HEK293 (cell line): ENCODE data around the gene BTF3L4.

Source experiments
- GFI1B ChIP-seq: fragments of 450-650 bp; formaldehyde crosslinking; IDR thresholded peaks from 2 replicates; pipeline ENCODE4 v1.5.1; 2016; ENCODE audit warnings: missing biosample characterization, missing genetic modification characterization
- GLIS1 ChIP-seq: fragments of 450-650 bp; formaldehyde crosslinking; IDR thresholded peaks from 2 replicates; pipeline ENCODE4 v1.5.1; 2016; ENCODE audit warnings: missing biosample characterization, missing genetic modification characterization
- KLF16 ChIP-seq: fragments of 450-650 bp; formaldehyde crosslinking; IDR thresholded peaks from 2 replicates; pipeline ENCODE4 v1.5.1; 2017; ENCODE audit warnings: missing biosample characterization, missing genetic modification characterization
- KLF9 ChIP-seq: fragments of 450-650 bp; formaldehyde crosslinking; IDR thresholded peaks from 2 replicates; pipeline ENCODE4 v1.5.1; 2016; ENCODE audit warnings: missing biosample characterization, missing genetic modification characterization, low read depth
- SETDB1 ChIP-seq: IDR thresholded peaks from one replicate; pipeline ENCODE4 v1.6.1; 2017; ENCODE audit warnings: mild to moderate bottlenecking, low read length, moderate library complexity, mixed read lengths; ENCODE audit not compliant: insufficient read length
- ZBTB6 ChIP-seq: fragments of 450-650 bp; formaldehyde crosslinking; IDR thresholded peaks from 2 replicates; pipeline ENCODE4 v1.5.1; 2017; ENCODE audit warnings: missing biosample characterization, missing genetic modification characterization
- ZNF112 ChIP-seq: fragments of 450-650 bp; formaldehyde crosslinking; IDR thresholded peaks from 2 replicates; pipeline ENCODE4 v1.5.0; 2017; ENCODE audit warnings: missing biosample characterization, missing genetic modification characterization
- ZNF133 ChIP-seq: fragments of 450-650 bp; formaldehyde crosslinking; IDR thresholded peaks from 2 replicates; pipeline ENCODE4 v1.5.1; 2016; ENCODE audit warnings: missing biosample characterization, missing genetic modification characterization
- ZNF148 ChIP-seq: fragments of 450-650 bp; formaldehyde crosslinking; IDR thresholded peaks from 2 replicates; pipeline ENCODE4 v1.5.0; 2017; ENCODE audit warnings: missing biosample characterization, missing genetic modification characterization, borderline replicate concordance
- ZNF174 ChIP-seq: fragments of 450-650 bp; formaldehyde crosslinking; IDR thresholded peaks from 2 replicates; pipeline ENCODE4 v1.5.0; 2017; ENCODE audit warnings: missing biosample characterization, mild to moderate bottlenecking, missing genetic modification characterization
- ZNF18 ChIP-seq: fragments of 450-650 bp; formaldehyde crosslinking; IDR thresholded peaks from 2 replicates; pipeline ENCODE4 v1.5.1; 2016; ENCODE audit warnings: missing biosample characterization, missing genetic modification characterization
- ZNF23 ChIP-seq: fragments of 450-650 bp; formaldehyde crosslinking; IDR thresholded peaks from 2 replicates; pipeline ENCODE4 v1.5.1; 2016; ENCODE audit warnings: missing biosample characterization, missing genetic modification characterization, borderline replicate concordance
- ZNF274 ChIP-seq, 2 experiments: fragments of 200-500 bp in 1 of 2; fragments of 450-650 bp in 1 of 2; sonication (Bioruptor generic) in 1 of 2; formaldehyde crosslinking in 1 of 2; IDR thresholded peaks; 2 replicates each; pipeline versions ENCODE4 v1.5.1 to v1.6.1; 2014 to 2016; ENCODE audit warnings: borderline replicate concordance in 1 of 2, inconsistent platforms in 1 of 2, low read length in 1 of 2, missing biosample characterization in 1 of 2, missing genetic modification characterization in 1 of 2
- ZNF292 ChIP-seq: fragments of 450-650 bp; formaldehyde crosslinking; IDR thresholded peaks from 2 replicates; pipeline ENCODE4 v1.5.1; 2016; ENCODE audit warnings: low read depth, missing biosample characterization, missing genetic modification characterization, borderline replicate concordance
- ZNF311 ChIP-seq: fragments of 450-650 bp; formaldehyde crosslinking; IDR thresholded peaks from 2 replicates; pipeline ENCODE4 v1.5.1; 2017; ENCODE audit warnings: missing biosample characterization, missing genetic modification characterization, borderline replicate concordance
- ZNF623 ChIP-seq: fragments of 450-650 bp; formaldehyde crosslinking; IDR thresholded peaks from 2 replicates; pipeline ENCODE4 v1.5.1; 2016; ENCODE audit warnings: missing biosample characterization, missing genetic modification characterization
- ZNF785 ChIP-seq: fragments of 450-650 bp; formaldehyde crosslinking; IDR thresholded peaks from 2 replicates; pipeline ENCODE4 v1.5.1; 2016; ENCODE audit warnings: missing biosample characterization, missing genetic modification characterization
- ZSCAN18 ChIP-seq: fragments of 450-650 bp; formaldehyde crosslinking; IDR thresholded peaks from 2 replicates; pipeline ENCODE4 v1.5.1; 2016; ENCODE audit warnings: missing biosample characterization, missing genetic modification characterization
- TF ChIP-seq, protein P1 (sequence below): fragments of 450-650 bp; formaldehyde crosslinking; IDR thresholded peaks from 2 replicates; pipeline ENCODE4; 2016; ENCODE audit warnings: missing biosample characterization, missing genetic modification characterization

BTF3L4 gene

GRCh38 chr1:52127181-52128180, 71.4 kb downstream of the BTF3L4 start (continued):
- no peak for TF ChIP-seq ZNF23
- peak; percentile 88; the same call in 1 of the 2 replicates for TF ChIP-seq ZNF133 (tag by site-specific recombination)
- TF ChIP-seq ZNF292 (tag by site-specific recombination): no peak
- TF ChIP-seq ZBTB6 (tag by site-specific recombination): no peak
- TF ChIP-seq ZNF18: peak; percentile 70
- no peak for TF ChIP-seq ZNF274 (IDR thresholded peaks at IDR 0.05; ENCODE audit: low read length)
- TF ChIP-seq ZNF274 (tag by site-specific recombination; IDR thresholded peaks at IDR 0.05; ENCODE audit: borderline replicate concordance): no peak
- TF ChIP-seq ZNF112: no peak
- no peak for TF ChIP-seq ZNF311 (tag by site-specific recombination)
- TF ChIP-seq ZSCAN18 (tag by site-specific recombination): no peak
- no peak for TF ChIP-seq ZNF785 (tag by site-specific recombination)
- TF ChIP-seq ZNF174 (tag by site-specific recombination): no peak
- no peak for TF ChIP-seq SETDB1
- TF ChIP-seq KLF9 (tag by site-specific recombination): no peak; the same call in 1 of the 2 replicates
- TF ChIP-seq ZNF623: no peak
- no peak for TF ChIP-seq GFI1B (tag by site-specific recombination)
- TF ChIP-seq GLIS1 (tag by site-specific recombination): no peak
- TF ChIP-seq, protein P1, sequence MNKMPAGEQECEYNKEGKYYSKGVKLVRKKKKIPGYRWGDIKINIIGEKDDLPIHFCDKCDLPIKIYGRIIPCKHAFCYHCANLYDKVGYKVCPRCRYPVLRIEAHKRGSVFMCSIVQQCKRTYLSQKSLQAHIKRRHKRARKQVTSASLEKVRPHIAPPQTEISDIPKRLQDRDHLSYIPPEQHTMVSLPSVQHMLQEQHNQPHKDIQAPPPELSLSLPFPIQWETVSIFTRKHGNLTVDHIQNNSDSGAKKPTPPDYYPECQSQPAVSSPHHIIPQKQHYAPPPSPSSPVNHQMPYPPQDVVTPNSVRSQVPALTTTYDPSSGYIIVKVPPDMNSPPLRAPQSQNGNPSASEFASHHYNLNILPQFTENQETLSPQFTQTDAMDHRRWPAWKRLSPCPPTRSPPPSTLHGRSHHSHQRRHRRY: no peak
- no peak for TF ChIP-seq ZNF148 (tag by site-specific recombination)
- TF ChIP-seq KLF16 (tag by site-specific recombination): no peak
- TF ChIP-seq, all 188 proteins: peak for 6
